GM12874 (cell line): ENCODE data around the gene PRMT5.
A peak's percentile ranks its signal among the peaks of the same experiment; 100 is the strongest.

ENCODE experiments used
- CTCF ChIP-seq: IDR thresholded peaks from 2 replicates; pipeline ENCODE4 v1.5.1; 2011; ENCODE audit warnings: low read depth, mild to moderate bottlenecking, control low read depth, low read length, moderate library complexity; ENCODE audit not compliant: insufficient read depth

PRMT5 gene

GRCh38 chr14:22973217-22974032 lies 44.2 kb upstream of the PRMT5 start:
- peak; percentile 59 for TF ChIP-seq CTCF

GRCh38 chr14:22972313-22972930 lies 43.2 kb upstream of the PRMT5 start:
- no peak for TF ChIP-seq CTCF

- TF ChIP-seq CTCF = no peak
Measured at GRCh38 chr14:22971152-22971551, 42.0 kb upstream of the PRMT5 start.

GRCh38 chr14:22966783-22967269 lies 37.6 kb upstream of the PRMT5 start:
- TF ChIP-seq CTCF = no peak

- no peak for TF ChIP-seq CTCF
Measured at GRCh38 chr14:22962061-22962676, 33.0 kb upstream of the PRMT5 start.

- TF ChIP-seq CTCF = no peak
Measured at GRCh38 chr14:22955702-22956569, 26.8 kb upstream of the PRMT5 start.
